NCI-H2107 (cell line): ENCODE results near the gene BCORL1.

ENCODE experiments used
- DNase-seq: peaks from one replicate; lab custom pipeline; 2025; lab: John Stamatoyannopoulos, UW

BCORL1 gene, protein sequence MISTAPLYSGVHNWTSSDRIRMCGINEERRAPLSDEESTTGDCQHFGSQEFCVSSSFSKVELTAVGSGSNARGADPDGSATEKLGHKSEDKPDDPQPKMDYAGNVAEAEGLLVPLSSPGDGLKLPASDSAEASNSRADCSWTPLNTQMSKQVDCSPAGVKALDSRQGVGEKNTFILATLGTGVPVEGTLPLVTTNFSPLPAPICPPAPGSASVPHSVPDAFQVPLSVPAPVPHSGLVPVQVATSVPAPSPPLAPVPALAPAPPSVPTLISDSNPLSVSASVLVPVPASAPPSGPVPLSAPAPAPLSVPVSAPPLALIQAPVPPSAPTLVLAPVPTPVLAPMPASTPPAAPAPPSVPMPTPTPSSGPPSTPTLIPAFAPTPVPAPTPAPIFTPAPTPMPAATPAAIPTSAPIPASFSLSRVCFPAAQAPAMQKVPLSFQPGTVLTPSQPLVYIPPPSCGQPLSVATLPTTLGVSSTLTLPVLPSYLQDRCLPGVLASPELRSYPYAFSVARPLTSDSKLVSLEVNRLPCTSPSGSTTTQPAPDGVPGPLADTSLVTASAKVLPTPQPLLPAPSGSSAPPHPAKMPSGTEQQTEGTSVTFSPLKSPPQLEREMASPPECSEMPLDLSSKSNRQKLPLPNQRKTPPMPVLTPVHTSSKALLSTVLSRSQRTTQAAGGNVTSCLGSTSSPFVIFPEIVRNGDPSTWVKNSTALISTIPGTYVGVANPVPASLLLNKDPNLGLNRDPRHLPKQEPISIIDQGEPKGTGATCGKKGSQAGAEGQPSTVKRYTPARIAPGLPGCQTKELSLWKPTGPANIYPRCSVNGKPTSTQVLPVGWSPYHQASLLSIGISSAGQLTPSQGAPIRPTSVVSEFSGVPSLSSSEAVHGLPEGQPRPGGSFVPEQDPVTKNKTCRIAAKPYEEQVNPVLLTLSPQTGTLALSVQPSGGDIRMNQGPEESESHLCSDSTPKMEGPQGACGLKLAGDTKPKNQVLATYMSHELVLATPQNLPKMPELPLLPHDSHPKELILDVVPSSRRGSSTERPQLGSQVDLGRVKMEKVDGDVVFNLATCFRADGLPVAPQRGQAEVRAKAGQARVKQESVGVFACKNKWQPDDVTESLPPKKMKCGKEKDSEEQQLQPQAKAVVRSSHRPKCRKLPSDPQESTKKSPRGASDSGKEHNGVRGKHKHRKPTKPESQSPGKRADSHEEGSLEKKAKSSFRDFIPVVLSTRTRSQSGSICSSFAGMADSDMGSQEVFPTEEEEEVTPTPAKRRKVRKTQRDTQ (N-terminal part only)

DNA sequence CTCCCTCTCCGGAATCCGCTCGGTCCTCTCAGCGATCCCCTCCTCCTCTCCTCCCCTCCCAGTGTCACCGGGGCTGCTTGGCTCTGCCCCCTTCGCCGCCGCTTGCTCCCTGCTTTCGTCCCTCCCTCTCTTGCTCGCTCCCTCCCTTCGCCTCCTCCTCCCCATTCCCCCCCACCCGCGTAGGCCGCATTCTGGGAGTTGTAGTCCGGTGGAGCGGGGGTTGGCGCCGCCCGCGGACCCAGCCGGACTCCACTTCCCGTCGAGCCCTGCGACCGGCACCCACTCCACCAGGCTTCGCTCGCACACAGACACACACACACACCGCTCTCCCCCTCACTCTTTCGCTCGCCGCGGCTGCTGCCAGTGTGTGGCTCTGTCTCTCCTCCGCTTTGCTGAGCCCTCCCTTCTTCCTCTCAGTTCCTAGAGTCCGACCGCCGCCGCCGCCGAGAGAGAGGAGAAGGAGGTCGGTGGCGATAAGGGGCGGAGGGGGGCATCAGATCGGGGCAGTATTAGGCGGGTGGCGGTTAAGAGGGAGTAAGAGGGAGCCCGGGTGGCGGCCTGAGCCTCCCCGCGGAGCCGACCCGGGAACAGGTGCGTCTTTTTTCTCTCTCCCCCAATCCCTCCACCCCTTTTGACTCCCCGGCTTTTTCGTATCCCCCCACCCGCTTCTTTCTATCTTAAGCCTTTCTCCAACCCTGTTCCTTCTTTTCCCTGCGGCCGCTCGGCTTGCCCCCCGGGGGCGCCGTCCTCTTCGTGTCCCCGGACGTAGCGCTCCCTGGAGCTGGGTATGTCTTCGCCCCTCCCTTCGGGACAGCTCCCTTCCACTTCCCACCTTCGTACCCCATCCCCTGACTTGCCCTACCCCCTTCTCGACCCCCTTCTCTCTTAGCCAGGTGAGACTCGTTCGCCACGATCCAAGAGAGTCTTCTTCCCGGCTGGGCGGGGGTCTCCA is at the start of gene BCORL1:
Gene BCORL1, plus strand, starts transcription at position 336 of the 952 bp plus-strand sequence. CDS start 22,597 bp downstream, outside the sequence.
- peak; percentile 83 for DNase-seq

DNA sequence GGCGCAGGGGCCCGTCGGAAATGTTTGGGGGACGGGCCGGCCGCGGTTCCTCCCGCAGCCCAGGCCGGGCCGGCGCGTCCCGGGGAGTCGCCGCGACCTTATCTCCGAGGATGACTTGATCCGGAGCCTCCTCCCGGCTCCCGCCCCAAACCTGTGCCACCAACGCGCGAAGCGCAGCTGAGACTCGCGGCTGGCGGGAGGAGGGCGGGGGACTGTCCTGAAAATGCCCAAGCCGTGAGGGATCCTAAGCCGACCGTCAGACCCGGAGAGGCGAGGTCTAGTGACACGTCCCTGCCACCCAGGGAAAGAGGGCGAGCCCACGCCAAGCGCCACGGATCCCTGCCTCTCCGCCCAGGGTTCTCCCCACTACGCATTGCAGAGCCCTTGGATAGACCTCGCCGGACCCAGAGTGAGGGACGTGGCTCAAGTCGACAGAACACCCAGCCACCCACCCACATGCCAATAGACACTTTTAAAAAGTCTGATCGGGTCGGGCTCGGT is 49.6 kb upstream of the BCORL1 start:
- DNase-seq = no peak

DNA sequence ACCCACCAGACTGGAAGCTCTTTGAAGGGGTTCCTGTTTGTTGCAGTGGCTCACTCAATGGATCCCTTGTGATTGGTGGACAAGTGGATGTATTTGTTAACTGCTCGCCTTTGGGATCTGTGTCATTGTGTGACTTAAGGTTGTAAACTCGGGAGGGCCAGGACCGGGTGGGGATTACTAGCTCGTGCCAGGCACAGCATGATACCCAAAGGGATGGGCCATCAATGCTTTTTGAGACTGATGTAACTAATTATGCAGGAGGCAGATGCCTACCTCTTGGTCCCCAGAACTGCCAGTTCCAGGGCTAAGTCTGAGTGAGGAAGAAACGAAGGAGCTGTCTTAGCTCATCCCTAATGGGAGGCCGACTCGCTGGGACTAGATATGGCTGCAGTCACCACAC is 48.7 kb upstream of the BCORL1 start:
- no peak for DNase-seq

DNA sequence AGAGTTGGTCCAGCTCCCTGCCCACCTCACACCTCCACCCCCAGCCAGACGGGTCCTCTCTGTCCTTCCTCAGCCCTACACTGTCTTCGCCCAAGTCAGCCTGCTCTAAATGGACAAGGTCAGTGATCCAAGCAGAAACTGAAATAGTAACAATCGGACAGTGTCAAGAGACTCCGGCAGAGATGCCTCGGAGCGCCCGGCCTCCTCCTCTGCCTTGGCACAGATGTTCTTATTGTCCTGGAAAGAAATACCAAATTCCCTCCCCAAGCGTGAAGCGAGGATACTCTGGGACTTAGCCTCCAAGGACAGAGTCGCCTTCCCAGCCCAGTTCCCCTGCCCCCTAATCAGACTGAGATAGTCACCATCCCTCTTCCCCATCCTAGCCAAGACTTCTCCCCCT is 48.0 kb upstream of the BCORL1 start:
- DNase-seq = no peak

DNA sequence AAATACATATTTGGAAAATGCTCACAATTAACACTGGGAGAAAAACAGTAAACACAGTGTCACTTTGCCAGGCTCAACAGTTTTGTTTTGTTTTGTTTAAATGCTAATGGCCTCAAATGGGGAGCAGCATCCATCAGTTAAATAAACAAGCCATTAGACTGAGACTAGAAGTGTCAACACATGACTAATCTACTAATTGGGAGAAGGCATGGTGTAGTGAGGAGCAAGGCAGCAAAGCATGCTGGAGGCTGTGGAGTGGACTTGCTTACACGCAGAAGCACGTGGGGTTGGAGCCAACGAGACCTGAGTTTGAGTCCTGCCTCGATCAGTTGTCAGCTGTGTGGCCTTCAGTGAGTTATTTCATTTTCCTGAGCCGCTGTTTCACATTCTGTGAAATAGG is 47.5 kb upstream of the BCORL1 start:
- DNase-seq = no peak

DNA sequence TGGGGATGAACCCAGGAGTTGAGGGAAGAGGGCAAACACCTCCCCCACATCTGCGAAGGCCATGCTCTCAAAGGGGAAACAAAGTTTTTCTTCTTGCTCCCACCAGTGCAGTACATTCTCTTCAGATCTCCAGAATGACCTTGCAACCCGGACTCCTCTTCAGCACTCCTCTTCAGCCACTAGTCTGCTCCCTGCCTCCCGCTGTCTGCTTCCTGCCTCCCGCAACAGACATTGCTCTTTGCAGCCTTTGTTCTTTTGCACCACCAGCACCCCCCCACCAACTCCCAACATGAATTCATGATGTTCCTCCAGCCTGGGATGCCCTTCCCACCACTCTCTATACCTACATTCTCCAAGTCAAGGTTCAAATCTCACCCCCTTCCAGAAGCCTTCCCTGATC is 44.4 kb upstream of the BCORL1 start:
- DNase-seq = no peak

DNA sequence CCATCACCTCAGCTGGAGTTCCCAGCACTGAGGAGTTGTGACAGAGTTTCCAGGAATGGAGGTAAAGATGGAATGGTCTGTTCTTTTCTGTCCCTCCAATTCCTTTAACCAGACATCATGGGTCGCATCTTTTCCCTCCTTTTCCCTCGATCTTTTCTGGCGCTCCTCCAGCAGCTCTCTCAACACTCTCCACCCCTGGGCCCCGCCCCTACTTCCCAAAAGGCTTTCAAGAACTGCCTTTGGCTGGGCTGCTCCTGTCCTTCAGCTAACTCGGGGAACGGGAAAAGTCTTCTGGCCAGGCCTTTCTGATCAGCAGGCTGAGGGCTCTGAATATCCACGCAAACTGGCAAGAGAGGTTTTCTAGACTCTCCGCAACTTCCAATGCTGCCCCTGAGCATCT is 42.4 kb upstream of the BCORL1 start:
- DNase-seq = no peak

DNA sequence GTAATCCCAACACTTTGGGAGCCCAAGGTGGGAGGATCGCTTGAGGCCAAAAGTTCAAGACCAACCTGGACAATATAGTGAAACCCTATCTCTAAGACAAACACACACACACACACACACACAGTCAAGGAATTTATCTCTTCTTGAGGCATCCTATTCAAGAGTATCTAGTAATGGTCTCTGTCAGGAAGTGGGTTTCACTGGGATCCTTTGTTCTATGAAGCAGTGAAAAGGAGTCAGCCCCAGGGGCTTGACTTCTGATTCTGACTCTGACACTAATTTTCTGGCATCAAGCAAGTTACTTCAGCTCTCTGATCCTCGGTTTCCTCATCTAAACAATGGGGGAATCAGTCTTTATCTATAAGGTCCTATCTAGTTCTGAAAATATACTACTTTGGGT is 41.7 kb upstream of the BCORL1 start:
- no peak for DNase-seq

DNA sequence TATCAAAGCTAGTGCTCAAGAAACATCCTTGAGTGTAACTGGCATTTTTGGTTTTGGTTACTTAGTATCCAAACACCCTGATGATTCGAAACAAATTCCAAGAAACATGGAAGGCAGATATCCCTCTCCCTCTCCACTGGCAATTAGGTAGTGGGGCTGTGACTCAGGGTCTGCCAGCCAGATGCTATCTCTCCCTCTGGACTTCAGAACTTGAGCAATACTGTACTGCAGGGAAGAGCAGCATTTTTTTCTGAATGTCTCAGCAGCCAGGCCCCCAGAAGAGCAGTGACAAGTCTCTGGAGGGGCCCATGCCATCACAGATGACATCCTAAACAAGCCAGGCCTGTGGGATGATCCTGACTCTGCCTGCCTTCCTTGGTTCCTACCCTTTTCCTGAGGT is 37.3 kb upstream of the BCORL1 start:
- DNase-seq = no peak

DNA sequence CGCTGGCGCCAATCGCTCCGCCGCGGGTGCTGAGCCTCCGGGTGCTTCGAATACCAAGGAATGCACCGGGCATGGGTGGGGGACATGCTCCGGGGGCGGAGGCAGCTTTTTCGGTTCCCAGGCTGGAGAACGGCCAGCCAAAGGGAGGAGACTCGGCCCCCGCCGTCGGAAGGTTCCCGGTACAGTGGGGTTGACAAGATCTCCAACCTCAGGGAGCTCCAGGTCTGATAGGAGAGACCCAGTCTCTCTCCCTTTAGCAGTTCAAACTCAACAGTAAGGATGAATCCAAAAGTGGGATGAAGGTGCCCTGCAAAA is 29.1 kb upstream of the BCORL1 start:
- no peak for DNase-seq

DNA sequence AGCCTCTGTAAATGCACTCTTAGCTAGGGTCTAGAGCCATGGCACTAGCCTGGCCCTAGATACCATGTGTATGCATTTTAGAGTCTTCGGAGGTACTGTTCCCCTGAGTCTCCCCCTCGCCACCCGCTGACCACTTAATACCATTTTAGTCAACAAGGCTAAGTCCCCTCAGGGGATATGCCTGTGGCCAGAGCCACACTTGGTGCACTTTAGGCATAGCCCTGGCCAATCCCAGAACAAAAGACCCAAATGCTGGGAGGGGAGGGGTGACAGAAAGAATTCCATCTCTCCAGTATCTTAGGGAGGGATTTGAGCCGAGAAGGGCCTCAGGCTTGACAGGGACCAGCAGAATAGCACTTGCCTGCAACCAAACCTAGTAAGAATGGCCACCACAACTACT is 28.6 kb upstream of the BCORL1 start:
- no peak for DNase-seq

DNA sequence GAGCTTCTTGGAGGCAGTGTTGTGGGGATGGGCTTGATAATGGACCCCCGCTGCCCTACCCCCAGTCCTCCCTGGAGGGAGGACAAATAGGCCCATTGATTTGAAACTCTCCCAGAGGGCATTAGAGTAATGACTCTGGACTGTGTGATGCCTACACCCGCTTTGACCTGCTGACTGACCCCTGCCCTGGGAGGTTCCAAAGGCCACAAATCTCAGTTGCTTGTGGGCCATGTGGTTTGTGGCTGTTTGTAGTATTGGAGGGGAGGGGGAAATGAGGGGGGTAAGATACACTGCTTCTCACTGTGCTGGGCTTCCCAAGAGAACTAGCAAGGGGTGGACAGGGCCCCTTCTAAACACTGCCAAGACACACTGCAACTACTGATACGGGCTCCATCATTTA is 27.6 kb upstream of the BCORL1 start:
- DNase-seq = no peak

DNA sequence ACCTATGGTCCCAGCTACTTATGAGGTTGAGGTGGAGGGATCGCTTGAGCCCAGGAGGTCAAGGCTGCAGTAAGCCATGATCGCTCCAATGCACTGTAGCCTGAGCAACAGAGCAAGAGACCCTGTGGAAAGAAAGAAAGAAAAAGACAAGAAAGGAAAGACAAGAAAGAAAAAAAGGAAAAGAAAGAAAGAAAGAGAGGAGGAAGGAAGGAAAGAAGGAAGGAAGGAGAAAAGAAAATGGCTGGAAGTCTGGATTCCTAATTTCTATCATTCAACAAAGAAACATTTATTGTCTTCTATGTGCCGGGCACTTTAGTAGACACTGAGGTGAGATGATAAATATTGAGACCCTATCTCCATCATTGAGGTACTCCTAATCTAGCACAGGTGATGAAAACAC is 26.8 kb upstream of the BCORL1 start:
- DNase-seq = no peak

DNA sequence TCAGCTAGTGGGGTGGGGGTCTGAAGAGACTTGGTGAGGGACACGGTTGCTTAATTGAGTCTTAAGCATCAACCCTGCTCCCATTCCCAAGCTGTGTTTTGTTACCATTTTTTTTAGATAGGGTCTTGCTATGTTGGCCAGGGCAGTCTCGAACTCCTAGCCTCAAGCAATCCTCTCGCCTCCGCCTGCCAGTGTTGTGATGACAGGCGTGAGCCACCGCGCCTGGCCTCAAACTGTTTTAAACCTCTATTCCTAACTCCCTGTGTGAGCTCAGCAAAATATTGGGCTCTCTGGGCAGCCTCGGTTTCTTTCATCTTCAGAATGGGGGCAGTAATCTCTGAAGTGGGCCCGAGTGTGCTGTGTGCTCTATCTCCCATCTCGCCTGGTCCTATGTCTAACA is 26.3 kb upstream of the BCORL1 start:
- DNase-seq = no peak

DNA sequence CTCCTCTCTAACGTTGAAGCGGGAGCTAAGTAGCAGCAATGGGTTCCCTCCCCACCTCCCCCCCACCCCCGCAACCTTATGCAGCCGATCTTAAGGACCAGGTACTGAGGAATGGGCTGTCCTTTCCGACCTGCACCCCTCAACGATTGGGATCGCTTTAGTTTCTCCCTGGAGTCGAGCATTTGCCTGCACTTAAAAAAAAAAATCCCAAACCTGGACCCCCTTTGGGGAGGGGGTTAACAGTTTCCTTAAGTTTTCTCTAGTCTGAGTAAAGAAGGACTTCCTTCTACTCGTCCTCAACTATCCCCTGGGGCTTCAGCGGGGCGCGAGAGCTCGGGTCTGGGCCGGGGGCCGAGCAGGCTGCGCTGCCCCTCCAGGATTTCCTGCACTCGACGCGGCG is 25.7 kb upstream of the BCORL1 start:
- no peak for DNase-seq

DNA sequence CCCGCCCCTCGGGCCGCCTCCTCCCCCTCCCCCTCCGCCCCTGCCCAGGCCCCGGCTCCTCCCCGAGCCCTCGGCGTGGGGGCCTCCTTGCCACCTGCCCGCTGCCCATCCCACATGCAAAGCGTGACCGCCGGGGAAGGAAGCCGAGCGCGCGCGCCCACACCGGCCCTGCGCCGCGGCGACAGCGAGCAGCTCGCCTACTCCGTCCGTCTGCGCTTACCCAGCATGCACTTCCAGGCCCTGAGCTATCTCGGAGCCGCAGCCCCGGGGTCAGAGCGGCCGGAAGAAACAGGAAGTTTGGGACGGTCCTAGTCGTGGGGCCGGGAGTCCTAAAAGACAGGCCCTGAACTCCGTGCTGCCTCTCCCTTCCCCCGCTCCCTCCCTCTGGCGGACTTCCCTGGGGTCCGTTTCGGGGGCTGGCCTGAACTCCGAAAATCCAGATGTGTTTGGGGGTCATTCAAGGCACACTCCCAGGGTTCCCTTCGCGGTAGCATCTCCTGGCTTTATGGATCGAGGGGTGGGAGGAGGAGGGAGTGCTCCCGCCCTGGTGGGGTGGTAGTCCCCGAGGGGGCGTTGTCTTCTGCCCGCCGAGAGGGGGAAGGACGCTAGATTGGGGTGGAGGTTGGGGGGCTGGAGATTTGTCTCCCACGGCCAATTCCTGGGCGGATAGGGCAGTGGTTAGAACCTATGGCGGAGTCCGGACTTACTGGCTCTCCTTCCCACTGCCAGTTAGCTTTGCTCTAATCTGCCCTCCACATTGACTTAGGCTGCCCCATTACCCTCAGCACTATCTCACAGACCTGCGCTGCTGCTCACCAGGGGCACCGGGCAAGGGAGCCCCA is 25.0 kb upstream of the BCORL1 start:
- peak; percentile 50 for DNase-seq

DNA sequence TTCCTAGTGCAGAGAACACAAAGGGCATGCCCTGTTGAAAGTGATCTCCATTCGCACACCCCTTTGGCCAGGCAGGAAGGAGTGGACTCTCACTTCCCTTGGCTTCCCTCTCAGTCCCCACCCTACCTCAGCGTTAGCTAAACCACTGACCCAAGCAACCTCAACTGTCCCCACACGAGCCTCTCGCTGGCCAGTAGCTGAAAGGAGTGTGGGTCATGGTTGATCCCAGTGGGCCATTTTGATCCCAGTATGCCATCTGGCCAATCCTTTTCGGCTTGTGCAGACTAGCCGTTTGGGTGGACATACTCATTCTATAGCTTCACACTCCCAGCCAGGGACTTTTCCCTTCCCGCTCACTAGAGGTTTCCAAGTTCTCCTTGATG is 24.4 kb upstream of the BCORL1 start:
- DNase-seq = no peak

DNA sequence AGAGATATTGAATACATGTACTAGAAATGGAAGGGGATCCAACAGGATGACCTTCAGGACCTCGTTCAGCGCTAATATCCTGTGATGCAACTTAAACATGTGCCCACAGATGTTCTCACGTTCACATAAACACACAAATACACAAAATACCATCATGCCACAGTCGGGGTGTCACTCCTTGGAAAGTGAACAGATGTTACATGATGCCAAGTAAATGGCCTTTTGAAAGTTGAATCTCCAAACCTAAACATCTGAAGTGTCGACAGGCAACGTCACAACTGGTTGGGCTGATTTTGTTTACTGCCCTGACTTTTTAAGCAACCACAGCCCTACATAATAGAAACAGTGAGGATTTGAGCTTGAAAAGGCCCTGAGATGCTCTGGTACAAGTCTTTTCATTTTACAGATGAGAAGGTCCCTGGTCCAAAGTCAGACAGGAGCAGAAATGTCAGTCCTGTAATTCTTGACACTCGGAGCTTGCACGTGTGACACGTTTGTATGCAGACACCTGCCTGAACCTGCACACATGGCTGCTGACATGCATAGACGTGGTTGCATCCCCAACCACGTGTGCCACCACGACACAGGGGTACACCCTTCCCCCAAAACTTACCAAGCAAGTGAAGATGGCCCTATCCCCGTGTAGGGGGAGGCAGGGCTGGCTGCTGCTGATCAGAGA is 23.5 kb upstream of the BCORL1 start:
- DNase-seq = no peak

DNA sequence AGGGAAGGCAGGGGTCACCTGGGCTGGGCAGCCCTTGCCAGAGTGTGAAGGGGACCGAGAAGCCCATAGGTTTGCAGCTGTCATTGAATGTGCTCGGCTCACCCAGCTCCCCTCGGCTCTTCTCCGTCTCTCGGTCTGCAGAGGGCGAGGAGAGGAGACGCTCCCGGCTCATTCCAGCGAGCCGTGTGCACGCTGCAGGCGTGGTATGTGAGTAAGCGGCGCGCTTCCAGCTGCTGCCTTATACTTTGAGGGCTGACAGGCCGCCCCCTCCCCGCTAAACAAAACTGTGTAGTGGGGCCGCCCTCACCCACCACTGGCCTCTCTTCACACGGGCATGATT is 23.0 kb upstream of the BCORL1 start:
- DNase-seq = no peak
